Cardiac fibroblast (primary cell): ENCODE data around the gene HMX3.

Source experiments
- DNase-seq, 2 donors: peaks; one replicate each; pipeline versions ENCODE4 v3.0.0 to v3.0.0-alpha.2; 2010; ENCODE audit warnings: low read depth in 2 of 2
- H3K4me3 ChIP-seq, 2 donors: replicated peaks in 1 of 2; 1 replicate in 1 of 2; 2 replicates in 1 of 2; pipeline ENCODE4 v1.5.1; 2011; ENCODE audit warnings: low read depth in 2 of 2, low read length in 2 of 2, mild to moderate bottlenecking in 2 of 2, moderate library complexity in 1 of 2
- TF ChIP-seq, protein P1 (sequence below): IDR thresholded peaks from one replicate; pipeline ENCODE4 v1.5.1; 2011; ENCODE audit warnings: low read depth, mild to moderate bottlenecking, low read length, inconsistent platforms

Gene HMX3

GRCh38 chr10:123153486-123154091, 17.8 kb downstream of the HMX3 start:
- no peak for DNase-seq
- H3K4me3 ChIP-seq = no peak overlapping the region
- TF ChIP-seq, protein P1, sequence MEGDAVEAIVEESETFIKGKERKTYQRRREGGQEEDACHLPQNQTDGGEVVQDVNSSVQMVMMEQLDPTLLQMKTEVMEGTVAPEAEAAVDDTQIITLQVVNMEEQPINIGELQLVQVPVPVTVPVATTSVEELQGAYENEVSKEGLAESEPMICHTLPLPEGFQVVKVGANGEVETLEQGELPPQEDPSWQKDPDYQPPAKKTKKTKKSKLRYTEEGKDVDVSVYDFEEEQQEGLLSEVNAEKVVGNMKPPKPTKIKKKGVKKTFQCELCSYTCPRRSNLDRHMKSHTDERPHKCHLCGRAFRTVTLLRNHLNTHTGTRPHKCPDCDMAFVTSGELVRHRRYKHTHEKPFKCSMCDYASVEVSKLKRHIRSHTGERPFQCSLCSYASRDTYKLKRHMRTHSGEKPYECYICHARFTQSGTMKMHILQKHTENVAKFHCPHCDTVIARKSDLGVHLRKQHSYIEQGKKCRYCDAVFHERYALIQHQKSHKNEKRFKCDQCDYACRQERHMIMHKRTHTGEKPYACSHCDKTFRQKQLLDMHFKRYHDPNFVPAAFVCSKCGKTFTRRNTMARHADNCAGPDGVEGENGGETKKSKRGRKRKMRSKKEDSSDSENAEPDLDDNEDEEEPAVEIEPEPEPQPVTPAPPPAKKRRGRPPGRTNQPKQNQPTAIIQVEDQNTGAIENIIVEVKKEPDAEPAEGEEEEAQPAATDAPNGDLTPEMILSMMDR = no peak

DNA sequence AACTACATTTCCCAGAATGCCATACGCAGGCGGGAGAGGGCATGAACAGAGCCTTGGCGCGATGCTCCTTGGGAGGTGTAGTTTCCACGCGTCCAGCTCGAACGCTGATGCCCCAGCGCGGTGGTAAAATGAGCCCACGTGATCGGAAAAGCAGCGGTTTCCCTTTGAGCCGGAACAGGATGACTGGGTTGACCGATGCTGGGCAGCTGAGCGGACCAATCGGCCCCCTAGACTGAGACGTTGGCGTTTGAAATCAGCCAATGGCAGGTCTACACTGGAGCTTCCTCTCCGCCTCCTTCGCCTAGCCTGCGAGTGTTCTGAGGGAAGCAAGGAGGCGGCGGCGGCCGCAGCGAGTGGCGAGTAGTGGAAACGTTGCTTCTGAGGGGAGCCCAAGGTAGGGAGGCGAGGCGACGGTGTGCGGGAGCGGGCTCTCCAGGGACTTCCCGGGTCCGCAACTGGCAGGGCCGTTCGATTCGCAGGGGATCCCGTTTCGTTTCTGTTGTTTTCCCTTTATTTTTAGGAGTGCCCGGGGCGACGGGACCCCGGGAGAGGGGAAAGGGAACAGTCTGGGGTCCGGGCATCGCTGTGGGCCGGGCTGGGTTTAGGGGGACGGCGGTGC, 18.4 kb downstream of the HMX3 start, which contains the start of gene BUB3:
Gene BUB3 (plus strand): TSS at position 311 of the 619 bp plus-strand sequence. CDS start 516 bp downstream, outside the sequence.
- DNase-seq = peak; percentile 99 to 100
- TF ChIP-seq, protein P1 = peak; percentile 21

DNA sequence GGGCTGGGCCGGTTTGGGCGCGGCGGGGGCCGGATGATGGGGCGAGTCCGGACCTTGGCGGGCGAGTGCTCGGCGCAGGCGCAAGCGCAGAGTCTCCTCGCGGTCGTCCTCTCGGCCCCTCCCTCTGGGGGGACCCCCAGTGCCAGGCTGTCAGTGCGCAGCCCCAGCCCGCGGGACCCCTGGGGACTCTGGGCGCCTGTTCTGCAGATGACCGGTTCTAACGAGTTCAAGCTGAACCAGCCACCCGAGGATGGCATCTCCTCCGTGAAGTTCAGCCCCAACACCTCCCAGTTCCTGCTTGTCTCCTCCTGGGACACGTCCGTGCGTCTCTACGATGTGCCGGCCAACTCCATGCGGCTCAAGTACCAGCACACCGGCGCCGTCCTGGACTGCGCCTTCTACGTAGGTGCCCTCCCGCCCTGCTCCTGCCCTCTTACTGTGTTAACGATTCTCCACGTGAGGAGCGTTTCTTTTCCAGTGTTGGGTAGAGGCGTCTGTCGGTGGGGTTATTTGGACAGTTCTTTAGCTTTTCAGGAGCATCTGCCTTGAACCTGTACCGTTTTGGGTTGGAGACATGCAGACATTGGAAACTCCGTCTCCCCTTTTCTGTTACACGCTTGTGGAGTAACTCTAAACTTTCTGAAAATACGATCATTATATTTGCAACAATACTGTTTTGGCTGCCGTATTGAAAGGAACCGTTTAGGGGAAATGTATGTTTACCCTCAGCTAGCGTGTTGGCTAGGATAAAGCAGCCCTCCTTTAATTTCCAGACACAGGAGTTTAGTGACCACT, 19.1 kb downstream of the HMX3 start:
- peak; percentile 50 to 66 for DNase-seq
- TF ChIP-seq, protein P1 = no peak
- H3K4me3 ChIP-seq = peak overlapping the region; percentile 96 to 98

More for the DNA sequence above, 18.4 kb downstream of the HMX3 start, which contains the start of gene BUB3:
- H3K4me3 ChIP-seq = peak within 1 kb of the TSS; percentile 96 to 98

- H3K4me3 ChIP-seq = peak overlapping the region in 1 of 2 donors; percentile 98
- peak; percentile 62 to 85 for DNase-seq
- TF ChIP-seq, protein P1 = no peak
Measured at GRCh38 chr10:123156078-123156477, 20.3 kb downstream of the HMX3 start.

DNA sequence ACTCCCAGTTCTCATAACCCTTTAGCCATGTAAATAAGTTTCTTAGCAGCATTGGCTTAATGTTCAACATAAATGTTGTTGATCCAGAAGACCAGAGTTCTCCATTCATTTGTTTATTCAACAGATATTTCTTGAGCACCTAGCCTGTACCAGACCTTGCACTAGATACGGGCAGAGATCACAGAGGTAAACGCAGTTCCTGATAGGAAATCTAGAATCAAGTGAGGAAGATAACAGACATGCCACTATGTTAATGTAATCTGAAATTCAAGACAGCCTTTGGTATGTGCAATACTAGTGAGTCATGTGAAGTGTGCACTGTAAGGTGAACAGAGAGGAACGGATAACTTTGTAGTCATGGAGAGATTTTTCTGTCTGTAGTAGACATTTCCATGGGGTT, 21.4 kb downstream of the HMX3 start:
- H3K4me3 ChIP-seq = no peak overlapping the region
- peak in 1 of 2 donors; percentile 68 for DNase-seq
- TF ChIP-seq, protein P1 = no peak

DNA sequence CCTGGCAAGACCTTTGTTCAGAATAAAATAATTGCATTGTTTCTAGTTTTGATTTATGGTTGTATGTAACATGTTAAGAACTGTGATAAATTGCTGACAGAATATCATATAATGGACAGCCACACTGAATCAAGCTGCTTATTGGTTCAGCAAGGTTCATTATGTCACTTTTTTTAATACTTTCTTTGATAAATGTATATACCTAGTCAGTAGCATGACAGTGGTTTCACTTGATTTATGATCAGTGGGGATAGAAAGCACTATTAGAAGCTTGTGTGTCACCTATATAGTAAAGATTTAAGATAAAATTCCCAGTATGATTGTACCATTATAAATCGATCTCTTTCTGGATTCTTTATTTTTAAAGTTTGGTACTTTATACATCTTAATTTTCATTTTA, 22.9 kb downstream of the HMX3 start:
- no peak for DNase-seq

More for the DNA sequence above, 22.9 kb downstream of the HMX3 start:
- TF ChIP-seq, protein P1 = no peak
- no peak overlapping the region for H3K4me3 ChIP-seq
